Suprapubic skin (tissue), 4 donors: ENCODE data around the gene UQCRH. TPM values are rescaled to one million over a fixed set of nuclear protein-coding genes. Genes with fewer than 3 reads are reported as not detected.

Experiments
- DNase-seq, 2 donors: peaks; one replicate each; pipeline ENCODE4 v3.0.0-alpha.2; 2019; ENCODE audit warnings: low spot score in 2 of 2
- H3K27ac ChIP-seq: fragments of 200-600 bp; sonication (generic); one replicate; pipeline ENCODE4 v1.5.1; 2019
- H3K27me3 ChIP-seq: fragments of 200-600 bp; sonication (generic); one replicate; pipeline ENCODE4 v1.5.1; 2019
- H3K36me3 ChIP-seq: fragments of 200-600 bp; sonication (generic); one replicate; pipeline ENCODE4 v1.5.1; 2019
- H3K4me1 ChIP-seq: fragments of 200-600 bp; sonication (generic); one replicate; pipeline ENCODE4 v1.5.1; 2019
- H3K4me3 ChIP-seq: fragments of 200-600 bp; sonication (generic); one replicate; pipeline ENCODE4 v1.5.1; 2019; ENCODE audit warnings: mild to moderate bottlenecking
- H3K9me3 ChIP-seq: fragments of 200-600 bp; sonication (generic); one replicate; pipeline ENCODE4 v1.5.1; 2019
- EP300 ChIP-seq: sonication (generic); formaldehyde crosslinking; IDR thresholded peaks from one replicate; pipeline ENCODE4 v1.6.1; 2017; ENCODE audit warnings: antibody characterized with exemption
- POLR2A ChIP-seq, 2 donors: fragments of 450-650 bp; IDR thresholded peaks; one replicate each; pipeline ENCODE4 v1.6.1; 2017; ENCODE audit warnings: antibody characterized with exemption in 2 of 2, mild to moderate bottlenecking in 2 of 2, moderate library complexity in 2 of 2
- POLR2AphosphoS5 ChIP-seq, 3 donors: sonication (generic); formaldehyde crosslinking; IDR thresholded peaks; one replicate each; pipeline ENCODE4 v1.6.1; 2017; ENCODE audit warnings: antibody characterized with exemption in 3 of 3
- WGBS: methylation state at CpG from one replicate; pipeline ENCODE4 v1.1.5; 2018; 5-methylcytosine and 5-hydroxymethylcytosine counted together
- total RNA-seq, 4 donors: library from RNA; depleted of rRNA; stranded (reverse); fragments of >200 nt; gene quantifications; one replicate each; pipeline ENCODE4 v1.1.0, GENCODE V29; 2016
- TF ChIP-seq, protein P1 (sequence below), 2 donors: fragments of 200-600 bp in 1 of 2; fragments of 450-650 bp in 1 of 2; sonication (generic) in 1 of 2; IDR thresholded peaks; one replicate each; pipeline ENCODE4 v1.5.1; 2016 to 2019; ENCODE audit warnings: antibody characterized with exemption in 2 of 2, mild to moderate bottlenecking in 1 of 2, moderate library complexity in 1 of 2

UQCRH gene
- total RNA-seq, 4 donors from 2014 or later, result 182 to 399 (median 283) TPM

DNA sequence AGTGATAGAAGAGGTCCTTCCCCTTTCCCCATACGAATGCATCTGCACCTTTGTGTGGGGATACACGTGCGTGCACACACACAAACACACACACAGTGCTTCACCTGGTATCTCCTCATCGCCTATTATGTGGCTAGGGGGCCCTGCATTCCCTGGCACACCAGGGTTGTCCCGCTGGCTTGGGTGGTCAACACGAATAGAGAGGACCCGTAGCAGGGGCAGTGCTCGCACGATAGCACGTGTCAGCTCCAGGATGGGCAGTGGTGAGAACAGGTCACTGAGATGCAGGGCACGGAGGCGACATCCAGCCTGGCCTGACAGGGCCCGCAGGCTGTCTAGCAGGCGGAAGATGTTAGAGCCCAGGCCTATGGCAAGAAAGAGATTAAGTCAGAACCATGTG lies 22.5 kb upstream of the UQCRH start:
- Histone ChIP-seq H3K36me3 (peaks cover 84% of the 10 kb centered on the region), H3K4me1 (no peaks in the 10 kb centered on the region)
- 94% methylated on average over 13 of the region's 14 CpGs for WGBS

DNA sequence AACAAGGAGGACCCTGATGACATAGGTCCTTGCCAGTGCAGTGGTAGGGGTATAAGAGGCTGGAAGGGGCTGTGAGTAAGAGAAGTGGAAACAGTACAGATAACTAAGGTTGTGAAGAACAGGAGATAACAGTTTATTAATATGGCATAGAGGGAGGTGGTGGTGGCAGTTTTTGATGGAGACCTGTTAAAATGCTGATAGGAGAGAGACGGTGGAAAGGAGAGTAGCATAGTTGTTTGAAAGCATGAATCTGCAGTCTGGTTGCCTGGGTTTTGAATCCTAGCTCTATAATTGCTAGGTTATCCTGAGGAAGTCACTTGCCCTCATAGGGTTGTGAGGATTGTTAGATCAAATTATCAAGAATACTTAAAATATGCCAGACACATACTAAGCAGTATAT lies 19.4 kb upstream of the UQCRH start:
- H3K36me3 ChIP-seq, result peaks cover 80% of the 10 kb centered on the region

More for the DNA sequence above, 22.5 kb upstream of the UQCRH start:
- no peak for DNase-seq
- TF ChIP-seq POLR2A (IDR thresholded peaks at IDR 0.05) (no peak), POLR2AphosphoS5 (IDR thresholded peaks at IDR 0.05) (no peak), EP300 (no peak)
- TF ChIP-seq, protein P1, sequence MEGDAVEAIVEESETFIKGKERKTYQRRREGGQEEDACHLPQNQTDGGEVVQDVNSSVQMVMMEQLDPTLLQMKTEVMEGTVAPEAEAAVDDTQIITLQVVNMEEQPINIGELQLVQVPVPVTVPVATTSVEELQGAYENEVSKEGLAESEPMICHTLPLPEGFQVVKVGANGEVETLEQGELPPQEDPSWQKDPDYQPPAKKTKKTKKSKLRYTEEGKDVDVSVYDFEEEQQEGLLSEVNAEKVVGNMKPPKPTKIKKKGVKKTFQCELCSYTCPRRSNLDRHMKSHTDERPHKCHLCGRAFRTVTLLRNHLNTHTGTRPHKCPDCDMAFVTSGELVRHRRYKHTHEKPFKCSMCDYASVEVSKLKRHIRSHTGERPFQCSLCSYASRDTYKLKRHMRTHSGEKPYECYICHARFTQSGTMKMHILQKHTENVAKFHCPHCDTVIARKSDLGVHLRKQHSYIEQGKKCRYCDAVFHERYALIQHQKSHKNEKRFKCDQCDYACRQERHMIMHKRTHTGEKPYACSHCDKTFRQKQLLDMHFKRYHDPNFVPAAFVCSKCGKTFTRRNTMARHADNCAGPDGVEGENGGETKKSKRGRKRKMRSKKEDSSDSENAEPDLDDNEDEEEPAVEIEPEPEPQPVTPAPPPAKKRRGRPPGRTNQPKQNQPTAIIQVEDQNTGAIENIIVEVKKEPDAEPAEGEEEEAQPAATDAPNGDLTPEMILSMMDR (IDR thresholded peaks at IDR 0.05), result no peak
- Histone ChIP-seq H3K4me3 (no peak overlapping the region), H3K9me3 (no peaks in the 10 kb centered on the region), H3K27me3 (no peaks in the 10 kb centered on the region), H3K27ac (no peak overlapping the region)

GRCh38 chr1:46284597-46285564 lies 18.6 kb upstream of the UQCRH start:
- Histone ChIP-seq H3K27ac (no peak overlapping the region), H3K4me1 (no peaks in the 10 kb centered on the region), H3K27me3 (no peaks in the 10 kb centered on the region), H3K36me3 (peaks cover 71% of the 10 kb centered on the region), H3K9me3 (no peaks in the 10 kb centered on the region), H3K4me3 (no peak overlapping the region)
- DNase-seq, result no peak
- no peak for TF ChIP-seq POLR2A (IDR thresholded peaks at IDR 0.05)
- no peak for TF ChIP-seq POLR2AphosphoS5 (IDR thresholded peaks at IDR 0.05)
- TF ChIP-seq, protein P1 (IDR thresholded peaks at IDR 0.05), result no peak
- no peak for TF ChIP-seq EP300
- 68% methylated on average over 3 of the region's 3 CpGs for WGBS

More for the DNA sequence above, 19.4 kb upstream of the UQCRH start:
- Histone ChIP-seq H3K27ac (no peak overlapping the region), H3K4me1 (no peaks in the 10 kb centered on the region), H3K4me3 (no peak overlapping the region), H3K27me3 (no peaks in the 10 kb centered on the region), H3K9me3 (no peaks in the 10 kb centered on the region)
- WGBS, result 97% methylated on average over 1 of the region's 1 CpG
- TF ChIP-seq POLR2A (IDR thresholded peaks at IDR 0.05) (no peak), POLR2AphosphoS5 (IDR thresholded peaks at IDR 0.05) (no peak), EP300 (no peak)
- TF ChIP-seq, protein P1 (IDR thresholded peaks at IDR 0.05), result no peak
- DNase-seq, result no peak

- H3K27me3 ChIP-seq, result no peaks in the 10 kb centered on the region
- no peak for DNase-seq
- 87% methylated on average over 18 of the region's 27 CpGs for WGBS
- H3K4me1 ChIP-seq, result no peaks in the 10 kb centered on the region
- no peak overlapping the region for H3K27ac ChIP-seq
- no peak for TF ChIP-seq POLR2AphosphoS5 (IDR thresholded peaks at IDR 0.05)
- no peak for TF ChIP-seq EP300
- TF ChIP-seq POLR2A (IDR thresholded peaks at IDR 0.05), result no peak
- TF ChIP-seq, protein P1 (IDR thresholded peaks at IDR 0.05), result no peak
- no peak overlapping the region for H3K4me3 ChIP-seq
- H3K9me3 ChIP-seq, result no peaks in the 10 kb centered on the region
- peaks cover 61% of the 10 kb centered on the region for H3K36me3 ChIP-seq
Measured at GRCh38 chr1:46285730-46286477, 17.6 kb upstream of the UQCRH start.
